ENCODE measurements around the gene PAWR. TPM values are rescaled to one million over a fixed set of nuclear protein-coding genes. Genes with fewer than 3 reads are reported as not detected.
A peak's percentile ranks its signal among the peaks of the same experiment; 100 is the strongest.

The PAWR gene
- total and polyA plus RNA-seq, 10 of the 15 experiments (the other 5 are each of a cell fraction or from before 2014, with no cell fraction given): 8.1 to 70.6 (median 24.2) TPM

- TF ChIP-seq SKIL (IDR thresholded peaks at IDR 0.05; ENCODE audit: low read depth, poor library complexity, severe bottlenecking): peak; percentile 20
- no peak for TF ChIP-seq SMARCA5 (IDR thresholded peaks at IDR 0.05)
- TF ChIP-seq MEF2B (IDR thresholded peaks at IDR 0.05; ENCODE audit: partially characterized antibody, poor library complexity, severe bottlenecking): no peak
- no peak for TF ChIP-seq CHD2 (IDR thresholded peaks at IDR 0.05; ENCODE audit: borderline replicate concordance, low read depth, low read length)
- peak; percentile 85 for TF ChIP-seq BCL11A (IDR thresholded peaks at IDR 0.05; ENCODE audit: low read depth, low read length)
- TF ChIP-seq PBX3 (IDR thresholded peaks at IDR 0.05; ENCODE audit: insufficient replicate concordance, low read depth, low read length): peak; percentile 7
- no peak for TF ChIP-seq HCFC1 (IDR thresholded peaks at IDR 0.05; ENCODE audit: low read length)
- TF ChIP-seq NR2C2 (IDR thresholded peaks at IDR 0.05; ENCODE audit: borderline replicate concordance, control insufficient read depth, insufficient read length, low read depth): no peak
- TF ChIP-seq ZNF384 (IDR thresholded peaks at IDR 0.05; ENCODE audit: borderline replicate concordance, low read depth, low read length): peak; percentile 57; the same call in 1 of the 2 replicates
- TF ChIP-seq RAD21 (IDR thresholded peaks at IDR 0.05; ENCODE audit: insufficient read depth, low read depth, low read length): no peak
- no peak for TF ChIP-seq RELB (IDR thresholded peaks at IDR 0.05; ENCODE audit: low read depth)
- peak; percentile 93 for TF ChIP-seq NFIC (IDR thresholded peaks at IDR 0.05; ENCODE audit: low read depth, low read length)
- TF ChIP-seq EGR1 (IDR thresholded peaks at IDR 0.05; ENCODE audit: borderline replicate concordance in 1 of 2, low read depth in 2 of 2, low read length in 2 of 2): peak in 1 of 2 experiments; percentile 24; a peak in 1 of 3 replicates
- TF ChIP-seq TCF7 (IDR thresholded peaks at IDR 0.05; ENCODE audit: borderline replicate concordance): peak; percentile 39; the same call in 1 of the 2 replicates
- peak; percentile 71; the same call in 1 of the 2 replicates for TF ChIP-seq CREM (IDR thresholded peaks at IDR 0.05; ENCODE audit: low read depth)
- TF ChIP-seq MYC (IDR thresholded peaks at IDR 0.05; ENCODE audit: insufficient read depth, insufficient read length, insufficient replicate concordance, low read length, severe bottlenecking): no peak
- TF ChIP-seq BACH1 (IDR thresholded peaks at IDR 0.05; ENCODE audit: borderline replicate concordance): no peak
- TF ChIP-seq NFYB (IDR thresholded peaks at IDR 0.05; ENCODE audit: insufficient read depth, low read depth, low read length): no peak
- peak; percentile 83 for TF ChIP-seq FOXM1 (IDR thresholded peaks at IDR 0.05; ENCODE audit: low read depth, low read length)
- TF ChIP-seq DPF2 (IDR thresholded peaks at IDR 0.05): 0 out of 2 replicates have a peak, but pooled peaks have one; percentile 40
Observed at GRCh38 chr12:79615596-79616560, 74.9 kb downstream of the PAWR start (continued).
